GM18498 (cell line): ENCODE results near the gene POU2F1.
A peak's percentile ranks its signal among the peaks of the same experiment; 100 is the strongest.

ENCODE experiments used
- ATAC-seq: cut with Tn5 transposase; IDR thresholded peaks from one replicate; pipeline ENCODE4 v1.9.1; 2021; ENCODE audit warnings: mild to moderate bottlenecking, moderate library complexity; ENCODE audit not compliant: unreplicated experiment

Gene POU2F1

GRCh38 chr1:167412072-167412471, 191.4 kb downstream of the POU2F1 start:
- ATAC-seq: no peak

- no peak for ATAC-seq
Observed at GRCh38 chr1:167412920-167413319, 192.2 kb downstream of the POU2F1 start.

GRCh38 chr1:167413328-167413727, 192.6 kb downstream of the POU2F1 start:
- ATAC-seq: no peak

- no peak for ATAC-seq
Observed at GRCh38 chr1:167416506-167416905, 195.8 kb downstream of the POU2F1 start.

GRCh38 chr1:167418391-167418790, 197.7 kb downstream of the POU2F1 start:
- no peak for ATAC-seq

- ATAC-seq: no peak
Observed at GRCh38 chr1:167419245-167419644, 198.6 kb downstream of the POU2F1 start.

GRCh38 chr1:167420510-167420909, 199.8 kb downstream of the POU2F1 start:
- no peak for ATAC-seq

- no peak for ATAC-seq
Observed at GRCh38 chr1:167423684-167424619, 203.3 kb downstream of the POU2F1 start.

GRCh38 chr1:167425482-167425881, 204.8 kb downstream of the POU2F1 start:
- ATAC-seq: no peak

GRCh38 chr1:167426716-167427115, 206.0 kb downstream of the POU2F1 start:
- ATAC-seq: no peak

GRCh38 chr1:167427848-167428247, 207.2 kb downstream of the POU2F1 start:
- ATAC-seq: no peak

- no peak for ATAC-seq
Observed at GRCh38 chr1:167428395-167428794, 207.7 kb downstream of the POU2F1 start.

- peak; percentile 56 for ATAC-seq
Observed at GRCh38 chr1:167429612-167430011, 208.9 kb downstream of the POU2F1 start.

- peak; percentile 49 for ATAC-seq
Observed at GRCh38 chr1:167430134-167430848, 209.6 kb downstream of the POU2F1 start.

- ATAC-seq: peak; percentile 13
Observed at GRCh38 chr1:167430849-167431242, 210.2 kb downstream of the POU2F1 start.

GRCh38 chr1:167431261-167431908, 210.7 kb downstream of the POU2F1 start:
- ATAC-seq: peak; percentile 22

GRCh38 chr1:167431909-167432650, 211.4 kb downstream of the POU2F1 start:
- no peak for ATAC-seq

GRCh38 chr1:167432780-167433179, 212.1 kb downstream of the POU2F1 start:
- ATAC-seq: no peak

- ATAC-seq: no peak
Observed at GRCh38 chr1:167433884-167434283, 213.2 kb downstream of the POU2F1 start.

- ATAC-seq: no peak
Observed at GRCh38 chr1:167434306-167434705, 213.6 kb downstream of the POU2F1 start.

- no peak for ATAC-seq
Observed at GRCh38 chr1:167435484-167435883, 214.8 kb downstream of the POU2F1 start.
